K562 (cell line): ENCODE measurements around the gene TAP2. TPM values are rescaled to one million over a fixed set of nuclear protein-coding genes. Genes with fewer than 3 reads are reported as not detected.

Source experiments
- CREM ChIP-seq: IDR thresholded peaks from 2 replicates; pipeline ENCODE4 v1.6.1; 2014; ENCODE audit warnings: antibody characterized with exemption, low read depth
- CXXC5 ChIP-seq: fragments of 250-450 bp; sonication (Bioruptor Pico); IDR thresholded peaks from 2 replicates; pipeline ENCODE4 v1.8.0; 2022; ENCODE audit warnings: inconsistent platforms, mild to moderate bottlenecking, moderate library complexity
- HCFC1 ChIP-seq: IDR thresholded peaks from 2 replicates; pipeline ENCODE4 v1.6.1; 2012; ENCODE audit warnings: low read depth, low read length, improper control_type of control experiment
- HNRNPLL ChIP-seq: fragments of 200-400 bp; formaldehyde crosslinking; IDR thresholded peaks from 2 replicates; pipeline ENCODE4 v1.6.1; 2017; ENCODE audit warnings: low read length, low read depth, mild to moderate bottlenecking; ENCODE audit not compliant: poor library complexity, severe bottlenecking
- L3MBTL2 ChIP-seq: fragments of 450-650 bp; IDR thresholded peaks from 2 replicates; pipeline ENCODE4 v1.6.1; 2016; ENCODE audit warnings: mild to moderate bottlenecking, moderate library complexity
- MAZ ChIP-seq, 2 experiments: fragments of 450-650 bp in 1 of 2; sonication (generic) in 1 of 2; formaldehyde crosslinking; IDR thresholded peaks in 1 of 2; conservative IDR thresholded peaks in 1 of 2; 2 replicates each; pipeline versions ENCODE4 v1.4.0 to v1.5.0; 2020; ENCODE audit warnings: mild to moderate bottlenecking in 1 of 2, missing genetic modification reagents in 1 of 2
- MTF1 ChIP-seq: fragments of 250-450 bp; sonication (Bioruptor Pico); IDR thresholded peaks from 2 replicates; pipeline ENCODE4 v1.9.0; 2021; ENCODE audit warnings: moderate library complexity, mild to moderate bottlenecking, inconsistent platforms, borderline replicate concordance
- POLR2B ChIP-seq: fragments of 450-650 bp; IDR thresholded peaks from 2 replicates; pipeline ENCODE4 v1.6.1; 2018; ENCODE audit warnings: low read depth; ENCODE audit not compliant: partially characterized antibody
- RFX5 ChIP-seq: IDR thresholded peaks from 2 replicates; pipeline ENCODE4 v1.6.1; 2011; ENCODE audit warnings: low read depth, mild to moderate bottlenecking, improper control_type of control experiment, low read length
- TFAP4 ChIP-seq: sonication (generic); formaldehyde crosslinking; IDR thresholded peaks from 2 replicates; pipeline ENCODE4 v1.8.0; 2022; ENCODE audit warnings: missing genetic modification reagents, mild to moderate bottlenecking, moderate library complexity, borderline replicate concordance
- TRIM28 ChIP-seq: fragments of 450-650 bp; IDR thresholded peaks from 2 replicates; pipeline ENCODE4 v1.6.1; 2017
- ZBTB2 ChIP-seq: fragments of 450-650 bp; IDR thresholded peaks from 2 replicates; pipeline ENCODE4 v1.6.1; 2016; ENCODE audit warnings: antibody characterized with exemption
- ZBTB43 ChIP-seq: sonication (generic); formaldehyde crosslinking; IDR thresholded peaks from 2 replicates; pipeline ENCODE4 v1.8.0; 2023; ENCODE audit warnings: mild to moderate bottlenecking, missing genetic modification reagents
- ZFX ChIP-seq: sonication (generic); formaldehyde crosslinking; IDR thresholded peaks from 2 replicates; pipeline ENCODE4 v1.8.0; 2022; ENCODE audit warnings: mild to moderate bottlenecking, missing genetic modification reagents, moderate library complexity
- ZNF224 ChIP-seq: sonication (generic); formaldehyde crosslinking; IDR thresholded peaks from 2 replicates; pipeline ENCODE4 v1.8.0; 2022; ENCODE audit warnings: mild to moderate bottlenecking, missing genetic modification reagents
- ZNF24 ChIP-seq: fragments of 450-650 bp; IDR thresholded peaks from 2 replicates; pipeline ENCODE4 v1.6.1; 2016
- ZNF449 ChIP-seq: fragments of 250-450 bp; sonication (Bioruptor Pico); IDR thresholded peaks from 2 replicates; pipeline ENCODE4 v1.8.0; 2022; ENCODE audit warnings: moderate library complexity, mild to moderate bottlenecking, inconsistent platforms
- polyA plus RNA-seq, 8 experiments: library from polyadenylated mRNA; depleted of rRNA in 4 of 8; stranded (reverse) in 5 of 8; unstranded in 3 of 8; fragments of >200 nt; fragmentation: Nextera tagmentation in 2 of 8; fragmentation: Illumina TruSeq in 1 of 8; extraction: Ambion mirVana in 2 of 8; extraction: Trizol in 1 of 8; gene quantifications; 2 replicates each; pipeline versions ENCODE4 v1.2.1 to v1.2.3, GENCODE V29; 2011 to 2014; ENCODE audit warnings: inconsistent platforms in 1 of 8, missing spikeins in 1 of 8
- total RNA-seq, 7 experiments: library from RNA; depleted of rRNA in 6 of 7; stranded (reverse); fragments of >200 nt in 6 of 7; fragmentation: Illumina TruSeq in 2 of 7; extraction: Trizol in 2 of 7; gene quantifications; 2 replicates each; pipeline versions ENCODE4 v1.2.1 to v1.2.3, GENCODE V29; 2011 to 2021; ENCODE audit warnings: low replicate concordance in 1 of 7
- TF ChIP-seq, protein P1 (sequence below): fragments of 450-650 bp; IDR thresholded peaks from 2 replicates; pipeline ENCODE4 v1.6.1; 2017; ENCODE audit warnings: antibody characterized with exemption, mild to moderate bottlenecking

The TAP2 gene
- total and polyA plus RNA-seq, 9 of the 15 experiments (the other 6 are each of a cell fraction or from before 2014, with no cell fraction given), result 2.0 to 53.5 (median 19.6) TPM

DNA sequence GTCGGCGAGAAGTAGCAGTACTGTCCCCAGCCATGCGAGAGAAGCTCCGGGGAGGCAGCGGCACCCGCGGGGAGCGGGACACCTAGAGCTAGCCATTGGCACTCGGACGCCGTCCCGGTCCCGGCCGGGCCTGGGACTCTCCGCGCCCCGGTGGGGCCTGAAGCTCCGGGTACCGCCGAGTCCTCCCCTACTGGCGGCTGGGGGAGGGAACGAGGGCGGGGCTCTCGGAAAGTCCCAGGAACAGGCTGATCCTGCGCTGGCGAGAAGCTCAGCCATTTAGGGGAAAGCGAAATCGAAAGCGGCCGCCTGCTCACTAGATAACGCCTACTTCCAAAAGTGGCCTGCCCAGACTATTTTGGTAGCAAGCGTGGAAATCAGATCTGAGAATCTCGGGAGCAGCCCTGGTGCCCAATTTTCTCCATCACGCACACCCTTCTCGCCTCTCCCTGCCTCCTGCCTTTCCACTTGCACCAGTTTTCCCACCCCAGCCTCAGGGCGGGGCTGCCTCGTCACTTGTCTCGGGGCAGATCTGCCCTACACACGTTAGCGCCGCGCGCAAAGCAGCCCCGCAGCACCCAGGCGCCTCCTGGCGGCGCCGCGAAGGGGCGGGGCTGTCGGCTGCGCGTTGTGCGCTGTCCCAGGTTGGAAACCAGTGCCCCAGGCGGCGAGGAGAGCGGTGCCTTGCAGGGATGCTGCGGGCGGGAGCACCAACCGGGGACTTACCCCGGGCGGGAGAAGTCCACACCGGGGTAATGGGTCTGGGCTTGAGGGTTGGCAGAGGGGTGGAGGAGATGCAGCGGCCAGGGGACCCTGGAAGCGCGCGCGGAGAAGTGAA lies 15.2 kb upstream of the TAP2 start, which contains the start of the genes PSMB9 and TAP1 (continued):
- peak; percentile 94 for TF ChIP-seq TFAP4
- TF ChIP-seq POLR2B, result peak; percentile 35
- peak; percentile 99 for TF ChIP-seq RFX5
- TF ChIP-seq ZNF224 (CRISPR knock-in tag), result peak; percentile 76; the same call in 1 of the 2 replicates
- TF ChIP-seq ZNF449 (CRISPR knock-in tag), result no peak
- TF ChIP-seq ZFX (CRISPR knock-in tag), result peak; percentile 79
- TF ChIP-seq ZBTB43, result peak; percentile 73
- peak; percentile 98 for TF ChIP-seq CREM
- peak; percentile 99 for TF ChIP-seq MAZ (CRISPR knock-in tag; conservative IDR thresholded peaks at IDR 0.05 in 1 of 2, IDR thresholded peaks at IDR 0.05 in 1 of 2)
- TF ChIP-seq HCFC1, result peak; percentile 62
- peak; percentile 39; the same call in 1 of the 2 replicates for TF ChIP-seq ZBTB2
- TF ChIP-seq, protein P1, sequence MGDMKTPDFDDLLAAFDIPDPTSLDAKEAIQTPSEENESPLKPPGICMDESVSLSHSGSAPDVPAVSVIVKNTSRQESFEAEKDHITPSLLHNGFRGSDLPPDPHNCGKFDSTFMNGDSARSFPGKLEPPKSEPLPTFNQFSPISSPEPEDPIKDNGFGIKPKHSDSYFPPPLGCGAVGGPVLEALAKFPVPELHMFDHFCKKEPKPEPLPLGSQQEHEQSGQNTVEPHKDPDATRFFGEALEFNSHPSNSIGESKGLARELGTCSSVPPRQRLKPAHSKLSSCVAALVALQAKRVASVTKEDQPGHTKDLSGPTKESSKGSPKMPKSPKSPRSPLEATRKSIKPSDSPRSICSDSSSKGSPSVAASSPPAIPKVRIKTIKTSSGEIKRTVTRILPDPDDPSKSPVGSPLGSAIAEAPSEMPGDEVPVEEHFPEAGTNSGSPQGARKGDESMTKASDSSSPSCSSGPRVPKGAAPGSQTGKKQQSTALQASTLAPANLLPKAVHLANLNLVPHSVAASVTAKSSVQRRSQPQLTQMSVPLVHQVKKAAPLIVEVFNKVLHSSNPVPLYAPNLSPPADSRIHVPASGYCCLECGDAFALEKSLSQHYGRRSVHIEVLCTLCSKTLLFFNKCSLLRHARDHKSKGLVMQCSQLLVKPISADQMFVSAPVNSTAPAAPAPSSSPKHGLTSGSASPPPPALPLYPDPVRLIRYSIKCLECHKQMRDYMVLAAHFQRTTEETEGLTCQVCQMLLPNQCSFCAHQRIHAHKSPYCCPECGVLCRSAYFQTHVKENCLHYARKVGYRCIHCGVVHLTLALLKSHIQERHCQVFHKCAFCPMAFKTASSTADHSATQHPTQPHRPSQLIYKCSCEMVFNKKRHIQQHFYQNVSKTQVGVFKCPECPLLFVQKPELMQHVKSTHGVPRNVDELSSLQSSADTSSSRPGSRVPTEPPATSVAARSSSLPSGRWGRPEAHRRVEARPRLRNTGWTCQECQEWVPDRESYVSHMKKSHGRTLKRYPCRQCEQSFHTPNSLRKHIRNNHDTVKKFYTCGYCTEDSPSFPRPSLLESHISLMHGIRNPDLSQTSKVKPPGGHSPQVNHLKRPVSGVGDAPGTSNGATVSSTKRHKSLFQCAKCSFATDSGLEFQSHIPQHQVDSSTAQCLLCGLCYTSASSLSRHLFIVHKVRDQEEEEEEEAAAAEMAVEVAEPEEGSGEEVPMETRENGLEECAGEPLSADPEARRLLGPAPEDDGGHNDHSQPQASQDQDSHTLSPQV, result no peak
- TF ChIP-seq HNRNPLL, result peak; percentile 87
- TF ChIP-seq L3MBTL2, result peak; percentile 91
- TF ChIP-seq ZNF24, result peak; percentile 64; the same call in 1 of the 2 replicates
- peak; percentile 96 for TF ChIP-seq CXXC5 (CRISPR knock-in tag)
- 0 out of 2 replicates have a peak, but pooled peaks have one; percentile 36 for TF ChIP-seq TRIM28
- TF ChIP-seq MTF1, result peak; percentile 82; the same call in 1 of the 2 replicates
